BE2C (cell line): ENCODE results near the gene COL18A1.
"Not testable (repeated sequence)": the region's sequence is repeated elsewhere in the genome, so short reads cannot be mapped to it uniquely, and the experiment has no call there.

ENCODE experiments used
- DNase-seq: peaks from one replicate; pipeline ENCODE4 v3.0.0-alpha.2; 2020
- H3K27me3 ChIP-seq: fragments of 250-450 bp; sonication (Bioruptor Pico); 2 replicates; pipeline ENCODE4 v1.5.1; 2020; ENCODE audit warnings: mild to moderate bottlenecking
- H3K36me3 ChIP-seq: fragments of 250-450 bp; sonication (Bioruptor Pico); 2 replicates; pipeline ENCODE4 v1.5.1; 2020; ENCODE audit warnings: mild to moderate bottlenecking
- H3K4me1 ChIP-seq: fragments of 250-450 bp; sonication (Bioruptor Pico); 2 replicates; pipeline ENCODE4 v1.5.1; 2020
- H3K4me3 ChIP-seq: 2 replicates; pipeline ENCODE4 v1.5.1; 2011; ENCODE audit warnings: low read depth, low read length
- H3K9me3 ChIP-seq: fragments of 250-450 bp; sonication (Bioruptor Pico); 2 replicates; pipeline ENCODE4 v1.5.1; 2020
- TF ChIP-seq, protein P1 (sequence below): IDR thresholded peaks from 2 replicates; pipeline ENCODE4 v1.5.1; 2012; ENCODE audit warnings: mild to moderate bottlenecking, low read depth, low read length

The COL18A1 gene

DNA sequence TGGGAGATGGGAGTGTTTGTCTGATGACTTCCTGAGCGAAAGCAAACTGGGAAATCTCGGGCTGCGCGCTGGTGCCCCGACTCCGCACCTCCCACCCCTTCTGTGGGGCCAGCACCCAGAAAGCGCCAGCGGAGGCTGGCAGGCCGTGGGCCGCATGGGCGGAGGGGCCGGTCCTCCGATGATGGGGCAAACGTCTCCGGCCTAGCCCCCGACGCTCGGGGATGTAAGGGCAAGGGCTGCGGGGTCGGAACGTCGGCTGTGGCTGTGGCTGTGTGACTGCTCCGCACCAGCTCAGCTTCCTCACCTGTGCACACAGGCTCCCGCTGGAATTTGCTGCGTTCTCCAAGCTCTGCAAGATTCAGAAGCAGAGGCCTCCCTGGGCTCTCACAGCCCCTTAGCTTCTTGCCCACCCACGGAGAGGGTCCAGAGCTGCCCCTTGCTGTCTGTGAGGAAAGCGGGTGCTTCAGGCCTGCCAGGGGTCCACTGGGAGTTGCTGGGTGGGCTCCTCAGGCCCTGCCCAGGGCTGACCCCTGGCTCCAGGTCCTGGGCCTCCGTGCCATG lies 35.0 kb downstream of the COL18A1 start:
- TF ChIP-seq, protein P1, sequence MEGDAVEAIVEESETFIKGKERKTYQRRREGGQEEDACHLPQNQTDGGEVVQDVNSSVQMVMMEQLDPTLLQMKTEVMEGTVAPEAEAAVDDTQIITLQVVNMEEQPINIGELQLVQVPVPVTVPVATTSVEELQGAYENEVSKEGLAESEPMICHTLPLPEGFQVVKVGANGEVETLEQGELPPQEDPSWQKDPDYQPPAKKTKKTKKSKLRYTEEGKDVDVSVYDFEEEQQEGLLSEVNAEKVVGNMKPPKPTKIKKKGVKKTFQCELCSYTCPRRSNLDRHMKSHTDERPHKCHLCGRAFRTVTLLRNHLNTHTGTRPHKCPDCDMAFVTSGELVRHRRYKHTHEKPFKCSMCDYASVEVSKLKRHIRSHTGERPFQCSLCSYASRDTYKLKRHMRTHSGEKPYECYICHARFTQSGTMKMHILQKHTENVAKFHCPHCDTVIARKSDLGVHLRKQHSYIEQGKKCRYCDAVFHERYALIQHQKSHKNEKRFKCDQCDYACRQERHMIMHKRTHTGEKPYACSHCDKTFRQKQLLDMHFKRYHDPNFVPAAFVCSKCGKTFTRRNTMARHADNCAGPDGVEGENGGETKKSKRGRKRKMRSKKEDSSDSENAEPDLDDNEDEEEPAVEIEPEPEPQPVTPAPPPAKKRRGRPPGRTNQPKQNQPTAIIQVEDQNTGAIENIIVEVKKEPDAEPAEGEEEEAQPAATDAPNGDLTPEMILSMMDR: no peak

DNA sequence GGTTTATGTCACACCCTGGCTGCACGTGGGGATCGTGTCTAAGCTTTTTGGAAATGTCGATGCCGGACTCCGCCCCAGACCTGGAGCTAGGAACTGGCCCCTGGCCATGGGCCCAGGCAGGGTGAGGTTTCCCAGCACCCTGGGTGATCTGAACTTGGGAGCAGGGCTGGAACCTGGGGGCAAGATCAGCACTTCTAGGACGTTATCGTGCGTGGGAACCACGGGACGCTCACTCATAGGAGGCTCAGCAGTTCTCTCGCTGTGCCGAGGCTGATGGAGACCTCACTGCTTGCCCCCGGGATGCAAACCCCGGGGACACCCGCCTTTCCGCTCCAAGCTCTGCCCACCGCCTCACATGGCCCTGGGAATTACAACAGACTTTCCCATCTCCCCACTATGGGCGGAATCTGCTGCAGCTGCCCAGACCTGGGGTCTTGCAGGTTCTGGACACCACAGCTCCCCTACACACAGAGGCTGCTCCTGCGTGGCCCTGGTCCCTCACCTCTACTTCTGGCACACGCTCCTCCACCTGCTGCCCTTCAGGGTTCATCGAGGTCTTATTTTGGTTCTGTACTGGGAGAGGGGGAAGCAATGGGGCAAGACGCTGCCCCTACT lies 35.9 kb downstream of the COL18A1 start:
- no peaks in the 10 kb centered on the region for H3K36me3 ChIP-seq

More for the DNA sequence above, 35.0 kb downstream of the COL18A1 start:
- peaks cover 1% of the 10 kb centered on the region; the same call in 1 of the 2 replicates for H3K9me3 ChIP-seq
- no peaks in the 10 kb centered on the region for H3K36me3 ChIP-seq
- no peak overlapping the region for H3K4me3 ChIP-seq
- peaks cover 3% of the 10 kb centered on the region; the same call in 1 of the 2 replicates for H3K4me1 ChIP-seq
- H3K27me3 ChIP-seq: peaks cover 4% of the 10 kb centered on the region; the same call in 1 of the 2 replicates
- no peak for DNase-seq

DNA sequence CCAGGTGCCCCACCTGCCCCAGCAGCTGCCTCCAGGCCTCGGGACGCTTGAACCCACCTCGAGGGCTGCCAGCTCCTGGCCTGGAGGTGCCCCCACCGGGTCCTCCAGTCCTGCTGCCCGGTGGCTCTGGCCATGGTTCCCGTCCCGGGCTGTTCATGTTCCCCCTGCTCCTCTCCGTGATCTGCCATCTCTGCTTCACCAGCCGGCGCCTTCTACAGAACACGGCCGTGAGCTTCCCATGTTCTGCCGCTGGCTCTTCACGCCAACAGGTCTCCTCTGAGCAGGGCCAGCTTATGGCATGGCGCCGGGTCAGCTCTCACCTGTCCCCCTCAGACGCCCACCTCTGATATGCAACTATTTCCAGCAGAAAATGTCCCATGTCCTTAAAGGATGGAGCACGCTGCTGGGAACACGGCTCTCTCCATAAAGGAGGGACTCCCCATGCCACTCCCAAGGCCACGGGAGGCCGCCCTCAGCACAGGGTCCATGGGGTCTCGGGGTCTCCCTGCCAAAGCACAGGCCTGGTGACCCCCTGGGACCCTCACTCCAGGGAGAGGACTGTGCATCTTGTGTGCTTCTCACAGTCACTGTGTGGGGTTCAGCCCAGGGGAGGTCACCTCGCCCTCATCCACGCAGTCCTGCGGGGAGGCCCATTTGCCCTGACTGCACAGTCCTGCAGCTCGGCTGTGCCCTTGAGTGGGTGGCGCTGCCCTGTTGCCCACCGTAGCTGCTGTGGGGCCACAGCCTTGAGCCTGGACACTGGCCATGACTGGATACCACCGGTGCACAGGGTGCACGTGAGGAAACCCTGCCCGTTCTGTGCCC lies 36.7 kb downstream of the COL18A1 start:
- DNase-seq: no peak
- H3K4me1 ChIP-seq: peaks cover 3% of the 10 kb centered on the region; the same call in 1 of the 2 replicates
- H3K27me3 ChIP-seq: peaks cover 8% of the 10 kb centered on the region; the same call in 1 of the 2 replicates
- no peak overlapping the region for H3K4me3 ChIP-seq
- H3K36me3 ChIP-seq: no peaks in the 10 kb centered on the region
- TF ChIP-seq, protein P1: no peak
- peaks cover 7% of the 10 kb centered on the region for H3K9me3 ChIP-seq

More for the DNA sequence above, 35.9 kb downstream of the COL18A1 start:
- DNase-seq: no peak
- peaks cover 3% of the 10 kb centered on the region; the same call in 1 of the 2 replicates for H3K4me1 ChIP-seq
- TF ChIP-seq, protein P1: no peak
- H3K9me3 ChIP-seq: peaks cover 4% of the 10 kb centered on the region; the same call in 1 of the 2 replicates
- no peak overlapping the region for H3K4me3 ChIP-seq
- peaks cover 8% of the 10 kb centered on the region; the same call in 1 of the 2 replicates for H3K27me3 ChIP-seq

DNA sequence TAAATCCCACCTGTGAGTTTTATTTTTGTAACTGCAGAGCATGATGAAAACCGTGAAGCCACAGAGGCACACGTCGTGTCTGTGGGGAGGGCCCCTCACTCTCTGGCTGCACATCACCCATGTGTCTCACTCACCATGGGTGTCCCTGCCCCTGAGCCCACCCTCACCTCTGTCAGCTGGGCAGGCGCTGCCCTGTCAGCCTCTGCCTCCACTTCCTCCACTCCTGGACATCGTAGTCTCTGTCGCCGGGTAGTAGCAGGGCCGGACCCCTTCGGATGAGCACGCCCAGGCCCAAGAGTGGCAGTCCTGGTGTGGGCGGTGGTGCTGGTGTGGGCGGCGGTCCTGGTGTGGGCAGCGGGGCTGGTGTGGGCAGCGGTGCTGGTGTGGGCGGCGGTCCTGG lies 37.3 kb downstream of the COL18A1 start:
- H3K4me1 ChIP-seq: peaks cover 3% of the 10 kb centered on the region; the same call in 1 of the 2 replicates
- no peak for DNase-seq
- no peaks in the 10 kb centered on the region for H3K36me3 ChIP-seq
- no peak overlapping the region for H3K4me3 ChIP-seq
- TF ChIP-seq, protein P1: no peak
- peaks cover 8% of the 10 kb centered on the region; the same call in 1 of the 2 replicates for H3K27me3 ChIP-seq
- peaks cover 7% of the 10 kb centered on the region for H3K9me3 ChIP-seq

DNA sequence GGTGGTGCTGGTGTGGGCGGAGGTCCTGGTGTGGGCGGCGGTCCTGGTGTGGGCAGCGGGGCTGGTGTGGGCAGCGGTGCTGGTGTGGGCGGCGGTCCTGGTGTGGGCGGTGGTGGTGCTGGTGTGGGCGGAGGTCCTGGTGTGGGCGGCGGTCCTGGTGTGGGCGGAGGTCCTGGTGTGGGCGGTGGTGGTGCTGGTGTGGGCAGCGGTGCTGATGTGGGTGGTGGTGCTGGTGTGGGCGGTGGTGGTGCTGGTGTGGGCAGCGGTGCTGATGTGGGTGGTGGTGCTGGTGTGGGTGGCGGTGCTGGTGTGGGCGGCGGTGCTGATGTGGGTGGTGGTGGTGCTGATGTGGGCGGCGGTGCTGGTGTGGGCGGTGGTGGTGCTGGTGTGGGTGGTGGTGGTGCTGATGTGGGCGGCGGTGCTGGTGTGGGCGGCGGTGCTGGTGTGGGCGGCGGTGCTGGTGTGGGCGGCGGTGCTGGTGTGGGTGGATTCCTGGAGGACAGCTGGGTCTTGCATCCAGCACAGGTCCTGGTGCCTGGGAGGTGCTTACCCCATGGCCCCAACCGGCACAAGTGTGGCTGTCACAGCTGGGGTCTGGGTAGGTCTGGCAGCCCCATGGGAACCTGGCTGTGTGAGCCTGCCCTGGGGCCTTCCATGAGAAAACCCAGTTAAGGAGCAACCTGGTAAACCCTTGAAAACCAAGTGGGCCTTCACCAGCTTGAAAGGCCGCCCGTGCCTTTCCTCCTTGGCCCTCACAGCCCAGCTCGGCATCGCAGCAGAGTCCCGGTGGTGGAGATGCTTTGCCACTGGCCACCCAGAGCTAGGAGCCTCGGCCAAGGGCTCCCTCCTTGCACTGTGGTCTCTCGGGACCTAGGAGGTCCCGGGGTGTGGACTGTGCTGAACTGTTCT lies 38.0 kb downstream of the COL18A1 start:
- not testable (repeated sequence) for H3K27me3 ChIP-seq, H3K4me1 ChIP-seq, H3K4me3 ChIP-seq, H3K36me3 ChIP-seq, DNase-seq, H3K9me3 ChIP-seq
